AG04449 (cell line): ENCODE results near the gene NME3.

Source experiments
- CTCF ChIA-PET: fragments of 350-600 bp; formaldehyde crosslinking; extraction: SDS; loops from one replicate; lab custom pipeline; 2021; ENCODE audit warnings: antibody characterized with exemption; lab: Yijun Ruan, JAX
- POLR2A ChIA-PET: fragments of 400-600, 350-600 bp; formaldehyde crosslinking; extraction: SDS; loops from one replicate; lab custom pipeline; 2020; ENCODE audit warnings: antibody characterized with exemption, inconsistent platforms; lab: Yijun Ruan, JAX
- DNase-seq: peaks from one replicate; pipeline ENCODE4 v3.0.0-alpha.2; 2010; ENCODE audit warnings: low read depth, low spot score
- H3K4me3 ChIP-seq: 2 replicates; pipeline ENCODE4 v1.5.1; 2011; ENCODE audit warnings: low read depth, mild to moderate bottlenecking, control low read depth, low read length
- CTCF ChIP-seq: IDR thresholded peaks from one replicate; pipeline ENCODE4 v1.5.1; 2011; ENCODE audit warnings: mild to moderate bottlenecking, moderate library complexity, low read length, control low read depth, inconsistent platforms; ENCODE audit not compliant: insufficient read depth; ENCODE audit errors: missing control alignments

NME3 gene

GRCh38 chr16:1763521-1764511 lies 7.5 kb downstream of the NME3 start:
- POLR2A ChIA-PET: no interaction called here
- peak; percentile 61 for TF ChIP-seq CTCF
- DNase-seq: no peak

GRCh38 chr16:1762879-1763520 lies 8.3 kb downstream of the NME3 start:
- no peak for DNase-seq
- CTCF ChIA-PET: interaction anchor here (1.4 kb wide), 1 partner anchor 12 kb away, joined by 3 read pairs; no protein-coding TSS in a partner anchor
- TF ChIP-seq CTCF: no peak
- POLR2A ChIA-PET: no interaction called here
- no peak overlapping the region for H3K4me3 ChIP-seq

More at GRCh38 chr16:1763521-1764511, 7.5 kb downstream of the NME3 start:
- H3K4me3 ChIP-seq: no peak overlapping the region
- CTCF ChIA-PET: interaction anchor here (0.9 to 2.2 kb wide), 6 partner anchors 9 to 143 kb away, joined by 3 to 14 read pairs (median 4); partner anchors contain the start of genes EME2, MAPK8IP3 and MRPS34

GRCh38 chr16:1762196-1762878 lies 9.0 kb downstream of the NME3 start:
- CTCF ChIA-PET: no interaction called here
- POLR2A ChIA-PET: no interaction called here
- no peak for DNase-seq
- H3K4me3 ChIP-seq: no peak overlapping the region
- no peak for TF ChIP-seq CTCF

GRCh38 chr16:1761751-1762150 lies 9.6 kb downstream of the NME3 start:
- DNase-seq: no peak
- ChIA-PET CTCF (no interaction called here), POLR2A (no interaction called here)
- no peak overlapping the region for H3K4me3 ChIP-seq
- TF ChIP-seq CTCF: no peak

- no peak overlapping the region for H3K4me3 ChIP-seq
- no peak for TF ChIP-seq CTCF
- no peak for DNase-seq
- ChIA-PET CTCF (interaction anchor here (1.9 kb wide), 1 partner anchor 37 kb away, joined by 6 read pairs; no protein-coding TSS in a partner anchor), POLR2A (no interaction called here)
Observed at GRCh38 chr16:1760911-1761310, 10.4 kb downstream of the NME3 start.
